Measurements from ENCODE around the gene LRRC8D. TPM values are rescaled to one million over a fixed set of nuclear protein-coding genes. Genes with fewer than 3 reads are reported as not detected.

Gene LRRC8D
- polyA plus RNA-seq, 2 of the 4 experiments (the other 2 are of a cell fraction) = 41.8 to 76.7 TPM

DNA sequence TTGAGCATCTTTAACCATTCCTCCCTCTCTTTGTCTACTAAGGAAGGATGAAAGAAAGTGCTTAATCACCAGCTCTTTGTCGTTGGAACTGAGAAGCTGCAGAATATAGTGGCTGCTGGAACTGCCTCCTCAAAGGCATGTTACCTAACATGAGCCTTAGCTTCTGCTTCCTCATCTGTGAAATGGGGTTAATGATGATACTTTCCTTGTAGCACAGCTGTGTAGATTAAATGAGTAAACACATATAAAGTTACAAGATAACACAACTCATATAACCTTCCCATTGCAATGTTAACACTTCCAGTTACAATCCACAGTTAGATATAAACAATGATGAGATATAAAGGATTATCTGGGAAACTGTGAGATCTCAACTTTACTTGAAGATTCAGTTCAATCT lies 125.7 kb downstream of the LRRC8D start:
- TF ChIP-seq POLR2A (IDR thresholded peaks at IDR 0.05; ENCODE audit: low read length) = no peak
- TF ChIP-seq, protein P1, sequence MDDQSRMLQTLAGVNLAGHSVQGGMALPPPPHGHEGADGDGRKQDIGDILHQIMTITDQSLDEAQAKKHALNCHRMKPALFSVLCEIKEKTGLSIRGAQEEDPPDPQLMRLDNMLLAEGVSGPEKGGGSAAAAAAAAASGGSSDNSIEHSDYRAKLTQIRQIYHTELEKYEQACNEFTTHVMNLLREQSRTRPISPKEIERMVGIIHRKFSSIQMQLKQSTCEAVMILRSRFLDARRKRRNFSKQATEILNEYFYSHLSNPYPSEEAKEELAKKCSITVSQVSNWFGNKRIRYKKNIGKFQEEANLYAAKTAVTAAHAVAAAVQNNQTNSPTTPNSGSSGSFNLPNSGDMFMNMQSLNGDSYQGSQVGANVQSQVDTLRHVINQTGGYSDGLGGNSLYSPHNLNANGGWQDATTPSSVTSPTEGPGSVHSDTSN (IDR thresholded peaks at IDR 0.05) = no peak
- TF ChIP-seq, protein P2, sequence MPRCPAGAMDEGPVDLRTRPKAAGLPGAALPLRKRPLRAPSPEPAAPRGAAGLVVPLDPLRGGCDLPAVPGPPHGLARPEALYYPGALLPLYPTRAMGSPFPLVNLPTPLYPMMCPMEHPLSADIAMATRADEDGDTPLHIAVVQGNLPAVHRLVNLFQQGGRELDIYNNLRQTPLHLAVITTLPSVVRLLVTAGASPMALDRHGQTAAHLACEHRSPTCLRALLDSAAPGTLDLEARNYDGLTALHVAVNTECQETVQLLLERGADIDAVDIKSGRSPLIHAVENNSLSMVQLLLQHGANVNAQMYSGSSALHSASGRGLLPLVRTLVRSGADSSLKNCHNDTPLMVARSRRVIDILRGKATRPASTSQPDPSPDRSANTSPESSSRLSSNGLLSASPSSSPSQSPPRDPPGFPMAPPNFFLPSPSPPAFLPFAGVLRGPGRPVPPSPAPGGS (IDR thresholded peaks at IDR 0.05) = no peak
- TF ChIP-seq, protein P3, sequence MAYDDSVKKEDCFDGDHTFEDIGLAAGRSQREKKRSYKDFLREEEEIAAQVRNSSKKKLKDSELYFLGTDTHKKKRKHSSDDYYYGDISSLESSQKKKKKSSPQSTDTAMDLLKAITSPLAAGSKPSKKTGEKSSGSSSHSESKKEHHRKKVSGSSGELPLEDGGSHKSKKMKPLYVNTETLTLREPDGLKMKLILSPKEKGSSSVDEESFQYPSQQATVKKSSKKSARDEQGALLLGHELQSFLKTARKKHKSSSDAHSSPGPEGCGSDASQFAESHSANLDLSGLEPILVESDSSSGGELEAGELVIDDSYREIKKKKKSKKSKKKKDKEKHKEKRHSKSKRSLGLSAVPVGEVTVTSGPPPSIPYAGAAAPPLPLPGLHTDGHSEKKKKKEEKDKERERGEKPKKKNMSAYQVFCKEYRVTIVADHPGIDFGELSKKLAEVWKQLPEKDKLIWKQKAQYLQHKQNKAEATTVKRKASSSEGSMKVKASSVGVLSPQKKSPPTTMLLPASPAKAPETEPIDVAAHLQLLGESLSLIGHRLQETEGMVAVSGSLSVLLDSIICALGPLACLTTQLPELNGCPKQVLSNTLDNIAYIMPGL (CRISPR knock-in tag; IDR thresholded peaks at IDR 0.05; ENCODE audit: borderline replicate concordance) = no peak
- no peak for TF ChIP-seq TP53 (CRISPR knock-in tag; IDR thresholded peaks at IDR 0.05)
- TF ChIP-seq KDM5A (IDR thresholded peaks at IDR 0.05) = no peak
- TF ChIP-seq FOSL2 (IDR thresholded peaks at IDR 0.05) = no peak
- TF ChIP-seq FOSL2 (CRISPR knock-in tag; IDR thresholded peaks at IDR 0.05) = no peak
- no peak for TF ChIP-seq CEBPB (IDR thresholded peaks at IDR 0.05)
- no peak for TF ChIP-seq RFX5 (IDR thresholded peaks at IDR 0.05)
- no peak for TF ChIP-seq RARB (CRISPR knock-in tag; IDR thresholded peaks at IDR 0.05)
- no peak for TF ChIP-seq RCOR1 (IDR thresholded peaks at IDR 0.05; ENCODE audit: low read depth, low read length)
- no peak for TF ChIP-seq HOXB13 (CRISPR knock-in tag; IDR thresholded peaks at IDR 0.05; ENCODE audit: low read depth)
- TF ChIP-seq SMC3 (IDR thresholded peaks at IDR 0.05) = no peak
- TF ChIP-seq, protein P4, sequence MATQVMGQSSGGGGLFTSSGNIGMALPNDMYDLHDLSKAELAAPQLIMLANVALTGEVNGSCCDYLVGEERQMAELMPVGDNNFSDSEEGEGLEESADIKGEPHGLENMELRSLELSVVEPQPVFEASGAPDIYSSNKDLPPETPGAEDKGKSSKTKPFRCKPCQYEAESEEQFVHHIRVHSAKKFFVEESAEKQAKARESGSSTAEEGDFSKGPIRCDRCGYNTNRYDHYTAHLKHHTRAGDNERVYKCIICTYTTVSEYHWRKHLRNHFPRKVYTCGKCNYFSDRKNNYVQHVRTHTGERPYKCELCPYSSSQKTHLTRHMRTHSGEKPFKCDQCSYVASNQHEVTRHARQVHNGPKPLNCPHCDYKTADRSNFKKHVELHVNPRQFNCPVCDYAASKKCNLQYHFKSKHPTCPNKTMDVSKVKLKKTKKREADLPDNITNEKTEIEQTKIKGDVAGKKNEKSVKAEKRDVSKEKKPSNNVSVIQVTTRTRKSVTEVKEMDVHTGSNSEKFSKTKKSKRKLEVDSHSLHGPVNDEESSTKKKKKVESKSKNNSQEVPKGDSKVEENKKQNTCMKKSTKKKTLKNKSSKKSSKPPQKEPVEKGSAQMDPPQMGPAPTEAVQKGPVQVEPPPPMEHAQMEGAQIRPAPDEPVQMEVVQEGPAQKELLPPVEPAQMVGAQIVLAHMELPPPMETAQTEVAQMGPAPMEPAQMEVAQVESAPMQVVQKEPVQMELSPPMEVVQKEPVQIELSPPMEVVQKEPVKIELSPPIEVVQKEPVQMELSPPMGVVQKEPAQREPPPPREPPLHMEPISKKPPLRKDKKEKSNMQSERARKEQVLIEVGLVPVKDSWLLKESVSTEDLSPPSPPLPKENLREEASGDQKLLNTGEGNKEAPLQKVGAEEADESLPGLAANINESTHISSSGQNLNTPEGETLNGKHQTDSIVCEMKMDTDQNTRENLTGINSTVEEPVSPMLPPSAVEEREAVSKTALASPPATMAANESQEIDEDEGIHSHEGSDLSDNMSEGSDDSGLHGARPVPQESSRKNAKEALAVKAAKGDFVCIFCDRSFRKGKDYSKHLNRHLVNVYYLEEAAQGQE (IDR thresholded peaks at IDR 0.05) = no peak
- no peak for TF ChIP-seq TFCP2L1 (CRISPR knock-in tag; IDR thresholded peaks at IDR 0.05)
- TF ChIP-seq, protein P5, sequence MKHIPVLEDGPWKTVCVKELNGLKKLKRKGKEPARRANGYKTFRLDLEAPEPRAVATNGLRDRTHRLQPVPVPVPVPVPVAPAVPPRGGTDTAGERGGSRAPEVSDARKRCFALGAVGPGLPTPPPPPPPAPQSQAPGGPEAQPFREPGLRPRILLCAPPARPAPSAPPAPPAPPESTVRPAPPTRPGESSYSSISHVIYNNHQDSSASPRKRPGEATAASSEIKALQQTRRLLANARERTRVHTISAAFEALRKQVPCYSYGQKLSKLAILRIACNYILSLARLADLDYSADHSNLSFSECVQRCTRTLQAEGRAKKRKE (CRISPR knock-in tag; IDR thresholded peaks at IDR 0.05; ENCODE audit: low read depth) = no peak
- no peak for TF ChIP-seq ZSCAN20 (CRISPR knock-in tag; IDR thresholded peaks at IDR 0.05)
- no peak for TF ChIP-seq GATA3 (IDR thresholded peaks at IDR 0.05; ENCODE audit: borderline replicate concordance)
- TF ChIP-seq, protein P6, sequence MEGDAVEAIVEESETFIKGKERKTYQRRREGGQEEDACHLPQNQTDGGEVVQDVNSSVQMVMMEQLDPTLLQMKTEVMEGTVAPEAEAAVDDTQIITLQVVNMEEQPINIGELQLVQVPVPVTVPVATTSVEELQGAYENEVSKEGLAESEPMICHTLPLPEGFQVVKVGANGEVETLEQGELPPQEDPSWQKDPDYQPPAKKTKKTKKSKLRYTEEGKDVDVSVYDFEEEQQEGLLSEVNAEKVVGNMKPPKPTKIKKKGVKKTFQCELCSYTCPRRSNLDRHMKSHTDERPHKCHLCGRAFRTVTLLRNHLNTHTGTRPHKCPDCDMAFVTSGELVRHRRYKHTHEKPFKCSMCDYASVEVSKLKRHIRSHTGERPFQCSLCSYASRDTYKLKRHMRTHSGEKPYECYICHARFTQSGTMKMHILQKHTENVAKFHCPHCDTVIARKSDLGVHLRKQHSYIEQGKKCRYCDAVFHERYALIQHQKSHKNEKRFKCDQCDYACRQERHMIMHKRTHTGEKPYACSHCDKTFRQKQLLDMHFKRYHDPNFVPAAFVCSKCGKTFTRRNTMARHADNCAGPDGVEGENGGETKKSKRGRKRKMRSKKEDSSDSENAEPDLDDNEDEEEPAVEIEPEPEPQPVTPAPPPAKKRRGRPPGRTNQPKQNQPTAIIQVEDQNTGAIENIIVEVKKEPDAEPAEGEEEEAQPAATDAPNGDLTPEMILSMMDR (IDR thresholded peaks at IDR 0.05) = no peak
- TF ChIP-seq EHMT2 (IDR thresholded peaks at IDR 0.05; ENCODE audit: low read depth) = no peak
- FAIRE-seq (no peak), DNase-seq (ENCODE audit: low read depth in 1 of 2, low spot score in 1 of 2) (no peak), ATAC-seq (no peak)
- CTCF ChIA-PET = interaction anchor here (1.3 to 1.5 kb wide), 2 partner anchors 142 to 165 kb away, joined by 3 to 6 read pairs; no protein-coding TSS in a partner anchor
- POLR2A ChIA-PET = interaction anchor here (0.9 kb wide), 1 partner anchor 36 kb away, joined by 3 read pairs; no protein-coding TSS in a partner anchor
- peak overlapping the region; percentile 59; the same call in 1 of the 3 replicates for H3K4me2 ChIP-seq
- WGBS (ENCODE audit: missing lambda C conversion rate) = 21% methylated on average over 1 of the region's 1 CpG
- peaks cover 72% of the 10 kb centered on the region for H3K4me1 ChIP-seq
- no peak overlapping the region for H3K4me3 ChIP-seq
- H3K9me3 ChIP-seq = no peaks in the 10 kb centered on the region
- peak overlapping the region; percentile 81 to 85 for H3K27ac ChIP-seq
